Measurements from ENCODE around the gene HSPB8. TPM values are rescaled to one million over a fixed set of nuclear protein-coding genes. Genes with fewer than 3 reads are reported as not detected.

The HSPB8 gene
- total RNA-seq, 1 donor from 2014 or later: 54.6 TPM

DNA sequence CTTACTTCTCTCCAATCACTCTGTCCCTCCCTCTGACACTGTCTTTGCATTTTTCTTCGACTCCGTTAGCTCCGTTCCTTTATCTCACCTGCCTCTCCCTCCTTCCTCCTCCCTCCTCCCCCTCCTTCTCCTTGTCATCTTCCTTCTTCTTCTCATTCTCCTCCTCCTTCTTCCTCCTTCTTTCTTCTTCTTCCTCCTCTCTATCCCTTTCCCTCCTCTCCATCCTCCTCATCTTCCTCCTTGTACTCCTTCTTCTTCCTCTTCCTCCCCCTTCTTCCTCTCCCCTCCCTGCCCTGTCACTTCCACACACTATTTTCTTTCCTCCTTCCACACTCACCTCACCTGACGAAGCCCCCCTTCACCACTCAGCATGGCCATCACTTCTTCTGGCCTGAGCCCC is 53.0 kb downstream of the HSPB8 start:
- Histone ChIP-seq H3K4me2 (ENCODE audit: low read length) (no peak overlapping the region), H4K20me1 (ENCODE audit: insufficient read depth, low read length) (no peaks in the 10 kb centered on the region), H3K9me3 (ENCODE audit: insufficient read depth, low read depth, low read length) (no peaks in the 10 kb centered on the region), H3K4me3 (ENCODE audit: insufficient read depth, low read depth, low read length) (no peak overlapping the region), H3K27me3 (ENCODE audit: insufficient read depth, low read length) (no peaks in the 10 kb centered on the region), H3K4me1 (ENCODE audit: insufficient read depth, low read length) (no peaks in the 10 kb centered on the region), H2AFZ (ENCODE audit: low read depth, low read length) (no peak overlapping the region), H3K27ac (ENCODE audit: low read depth, low read length) (no peak overlapping the region), H3K9ac (ENCODE audit: low read length) (no peak overlapping the region), H3K79me2 (ENCODE audit: insufficient read depth, low read length) (no peaks in the 10 kb centered on the region), H3K36me3 (ENCODE audit: insufficient read depth, low read length) (no peaks in the 10 kb centered on the region)
- FAIRE-seq (no peak), DNase-seq (ENCODE audit: low read depth) (no peak)
- no peak overlapping the region for H3K4me3 Mint-ChIP-seq (ENCODE audit: unreplicated experiment)
- H3K27me3 Mint-ChIP-seq (ENCODE audit: low read depth, unreplicated experiment): peaks cover 22% of the 10 kb centered on the region
- H3K9me3 Mint-ChIP-seq (ENCODE audit: unreplicated experiment): peaks cover 5% of the 10 kb centered on the region
- no peaks in the 10 kb centered on the region for H3K36me3 Mint-ChIP-seq (ENCODE audit: low read depth, unreplicated experiment)
- no peak overlapping the region for H3K27ac Mint-ChIP-seq (ENCODE audit: unreplicated experiment)
- peaks cover 6% of the 10 kb centered on the region for H3K4me1 Mint-ChIP-seq (ENCODE audit: low read depth, unreplicated experiment)
- TF ChIP-seq, protein P1, sequence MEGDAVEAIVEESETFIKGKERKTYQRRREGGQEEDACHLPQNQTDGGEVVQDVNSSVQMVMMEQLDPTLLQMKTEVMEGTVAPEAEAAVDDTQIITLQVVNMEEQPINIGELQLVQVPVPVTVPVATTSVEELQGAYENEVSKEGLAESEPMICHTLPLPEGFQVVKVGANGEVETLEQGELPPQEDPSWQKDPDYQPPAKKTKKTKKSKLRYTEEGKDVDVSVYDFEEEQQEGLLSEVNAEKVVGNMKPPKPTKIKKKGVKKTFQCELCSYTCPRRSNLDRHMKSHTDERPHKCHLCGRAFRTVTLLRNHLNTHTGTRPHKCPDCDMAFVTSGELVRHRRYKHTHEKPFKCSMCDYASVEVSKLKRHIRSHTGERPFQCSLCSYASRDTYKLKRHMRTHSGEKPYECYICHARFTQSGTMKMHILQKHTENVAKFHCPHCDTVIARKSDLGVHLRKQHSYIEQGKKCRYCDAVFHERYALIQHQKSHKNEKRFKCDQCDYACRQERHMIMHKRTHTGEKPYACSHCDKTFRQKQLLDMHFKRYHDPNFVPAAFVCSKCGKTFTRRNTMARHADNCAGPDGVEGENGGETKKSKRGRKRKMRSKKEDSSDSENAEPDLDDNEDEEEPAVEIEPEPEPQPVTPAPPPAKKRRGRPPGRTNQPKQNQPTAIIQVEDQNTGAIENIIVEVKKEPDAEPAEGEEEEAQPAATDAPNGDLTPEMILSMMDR (IDR thresholded peaks at IDR 0.05; ENCODE audit: insufficient read depth, low read depth, low read length): no peak
- TF ChIP-seq EZH2 (IDR thresholded peaks at IDR 0.05; ENCODE audit: insufficient read depth, low read length): no peak

DNA sequence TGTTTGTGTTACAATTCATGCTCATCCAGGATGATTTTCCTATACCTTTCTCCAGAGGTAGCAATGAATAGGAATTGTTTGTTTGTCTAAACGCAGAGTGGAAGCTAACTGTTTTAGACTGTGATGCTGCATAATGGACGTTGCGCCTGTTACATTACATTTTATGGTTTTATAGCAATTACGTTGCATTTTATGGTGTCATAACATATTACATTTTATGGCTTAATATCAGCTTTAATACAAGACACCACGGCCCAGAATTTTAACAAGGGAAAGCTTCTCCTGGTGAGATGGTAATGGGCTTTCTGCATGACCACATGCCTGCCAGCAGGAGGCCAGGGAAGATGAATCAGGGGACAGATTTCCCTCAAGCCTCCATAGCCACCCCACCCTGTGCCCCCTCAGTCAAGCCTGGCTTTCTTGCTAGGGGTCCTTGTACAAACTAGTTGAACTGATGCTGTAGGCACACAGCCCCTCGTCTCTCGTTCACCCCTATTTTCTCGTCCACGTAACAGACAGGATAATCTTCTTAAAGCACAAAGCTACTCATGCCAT is 56.5 kb downstream of the HSPB8 start:
- Histone ChIP-seq H3K79me2 (ENCODE audit: insufficient read depth, low read length) (no peaks in the 10 kb centered on the region), H3K9ac (ENCODE audit: low read length) (no peak overlapping the region), H4K20me1 (ENCODE audit: insufficient read depth, low read length) (no peaks in the 10 kb centered on the region), H3K27me3 (ENCODE audit: insufficient read depth, low read length) (no peaks in the 10 kb centered on the region), H2AFZ (ENCODE audit: low read depth, low read length) (no peak overlapping the region), H3K4me1 (ENCODE audit: insufficient read depth, low read length) (no peaks in the 10 kb centered on the region), H3K27ac (ENCODE audit: low read depth, low read length) (no peak overlapping the region), H3K4me3 (ENCODE audit: insufficient read depth, low read depth, low read length) (no peak overlapping the region), H3K36me3 (ENCODE audit: insufficient read depth, low read length) (no peaks in the 10 kb centered on the region), H3K9me3 (ENCODE audit: insufficient read depth, low read depth, low read length) (no peaks in the 10 kb centered on the region), H3K4me2 (ENCODE audit: low read length) (no peak overlapping the region)
- Mint-ChIP-seq H3K36me3 (ENCODE audit: low read depth, unreplicated experiment) (no peaks in the 10 kb centered on the region), H3K9me3 (ENCODE audit: unreplicated experiment) (peaks cover 5% of the 10 kb centered on the region), H3K27ac (ENCODE audit: unreplicated experiment) (no peak overlapping the region), H3K27me3 (ENCODE audit: low read depth, unreplicated experiment) (peaks cover 24% of the 10 kb centered on the region), H3K4me3 (ENCODE audit: unreplicated experiment) (no peak overlapping the region), H3K4me1 (ENCODE audit: low read depth, unreplicated experiment) (no peaks in the 10 kb centered on the region)
- DNase-seq (ENCODE audit: low read depth) (no peak), FAIRE-seq (no peak)
- TF ChIP-seq EZH2 (IDR thresholded peaks at IDR 0.05; ENCODE audit: insufficient read depth, low read length): no peak
- TF ChIP-seq, protein P1 (IDR thresholded peaks at IDR 0.05; ENCODE audit: insufficient read depth, low read depth, low read length): no peak

DNA sequence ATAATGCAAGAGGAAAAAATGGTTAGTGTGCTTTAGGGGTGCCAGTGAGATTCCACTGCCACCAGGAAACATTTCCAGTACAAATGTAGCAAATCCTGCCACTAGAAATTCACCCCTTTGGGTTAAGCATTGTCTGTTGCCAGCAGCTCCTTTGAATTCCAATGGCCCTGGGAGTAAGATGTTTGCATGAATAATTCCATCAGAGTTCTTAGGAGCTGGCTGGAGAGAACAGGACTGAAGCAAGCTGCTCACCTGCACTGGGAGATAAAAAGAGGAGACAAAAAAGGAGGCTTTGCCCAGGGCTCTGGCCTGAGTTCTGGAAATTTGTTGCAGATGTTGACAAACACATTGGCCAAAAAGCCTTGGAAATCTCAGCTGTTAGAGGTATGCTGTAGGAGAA is 57.6 kb downstream of the HSPB8 start:
- Histone ChIP-seq H3K27me3 (ENCODE audit: insufficient read depth, low read length) (no peaks in the 10 kb centered on the region), H3K4me2 (ENCODE audit: low read length) (no peak overlapping the region), H3K79me2 (ENCODE audit: insufficient read depth, low read length) (no peaks in the 10 kb centered on the region), H2AFZ (ENCODE audit: low read depth, low read length) (no peak overlapping the region), H3K36me3 (ENCODE audit: insufficient read depth, low read length) (no peaks in the 10 kb centered on the region), H3K9me3 (ENCODE audit: insufficient read depth, low read depth, low read length) (no peaks in the 10 kb centered on the region), H3K9ac (ENCODE audit: low read length) (no peak overlapping the region), H4K20me1 (ENCODE audit: insufficient read depth, low read length) (no peaks in the 10 kb centered on the region), H3K27ac (ENCODE audit: low read depth, low read length) (no peak overlapping the region), H3K4me3 (ENCODE audit: insufficient read depth, low read depth, low read length) (no peak overlapping the region), H3K4me1 (ENCODE audit: insufficient read depth, low read length) (no peaks in the 10 kb centered on the region)
- Mint-ChIP-seq H3K4me1 (ENCODE audit: low read depth, unreplicated experiment) (no peaks in the 10 kb centered on the region), H3K4me3 (ENCODE audit: unreplicated experiment) (no peak overlapping the region), H3K36me3 (ENCODE audit: low read depth, unreplicated experiment) (no peaks in the 10 kb centered on the region), H3K27ac (ENCODE audit: unreplicated experiment) (no peak overlapping the region), H3K9me3 (ENCODE audit: unreplicated experiment) (peaks cover 5% of the 10 kb centered on the region), H3K27me3 (ENCODE audit: low read depth, unreplicated experiment) (peaks cover 28% of the 10 kb centered on the region)
- no peak for DNase-seq (ENCODE audit: low read depth)
- FAIRE-seq: no peak
- TF ChIP-seq EZH2 (IDR thresholded peaks at IDR 0.05; ENCODE audit: insufficient read depth, low read length): no peak
- TF ChIP-seq, protein P1 (IDR thresholded peaks at IDR 0.05; ENCODE audit: insufficient read depth, low read depth, low read length): no peak
